ENCODE measurements around the gene CNFN. TPM values are rescaled to one million over a fixed set of nuclear protein-coding genes. Genes with fewer than 3 reads are reported as not detected.

CNFN gene
- polyA plus RNA-seq, 3 donors, result 2.8 to 13.5 (median 11.1) TPM

DNA sequence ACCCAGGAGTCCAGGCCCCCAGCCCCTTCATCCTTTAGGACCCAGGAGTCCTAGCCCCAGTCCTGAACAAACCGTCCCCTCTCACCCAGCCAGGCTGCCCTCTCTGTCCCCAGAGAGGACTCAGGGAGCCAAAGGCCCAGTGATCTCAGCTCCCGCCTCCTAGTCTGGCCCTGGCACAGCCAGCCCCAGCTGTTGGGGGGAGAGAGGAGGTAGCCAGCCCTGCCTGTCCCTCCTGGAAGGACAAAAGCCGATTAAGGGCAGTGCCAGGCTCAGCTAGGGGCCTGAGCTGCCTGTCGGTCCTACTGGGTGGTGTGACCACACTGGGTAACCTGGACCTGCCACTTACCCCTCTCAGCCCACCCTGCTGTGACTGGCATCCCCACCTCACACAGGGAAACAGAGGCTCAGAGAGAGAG lies 22.6 kb upstream of the CNFN start:
- no peak overlapping the region for H3K27ac ChIP-seq (ENCODE audit: low read depth, low read length)
- WGBS, 3 donors, result 65 to 82% (median 65%) methylated on average over 4 of the region's 4 CpGs

DNA sequence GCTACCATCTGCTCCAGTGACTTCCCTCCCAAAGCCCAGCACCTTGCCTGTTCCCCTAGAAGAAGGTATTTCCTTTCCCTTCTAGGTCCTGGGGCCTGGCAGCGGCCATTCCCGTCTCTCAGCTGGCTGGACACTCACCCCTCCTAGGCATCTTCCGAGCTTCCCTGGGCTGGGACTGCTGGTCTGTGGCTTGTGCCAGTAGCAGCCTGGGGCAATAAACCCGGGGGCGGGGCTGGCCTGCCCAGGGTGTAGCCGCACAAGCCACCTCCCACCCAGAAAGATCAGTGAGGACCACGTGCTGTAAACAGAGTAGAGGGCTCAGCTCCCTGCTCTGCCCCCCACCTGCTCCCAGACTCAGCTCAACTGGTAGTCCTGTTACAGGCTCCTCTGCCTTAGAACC lies 22.1 kb upstream of the CNFN start:
- H3K27ac ChIP-seq (ENCODE audit: low read depth, low read length), result no peak overlapping the region
- 58 to 78% (median 70%) methylated on average over 7 of the region's 7 CpGs for WGBS, 3 donors

DNA sequence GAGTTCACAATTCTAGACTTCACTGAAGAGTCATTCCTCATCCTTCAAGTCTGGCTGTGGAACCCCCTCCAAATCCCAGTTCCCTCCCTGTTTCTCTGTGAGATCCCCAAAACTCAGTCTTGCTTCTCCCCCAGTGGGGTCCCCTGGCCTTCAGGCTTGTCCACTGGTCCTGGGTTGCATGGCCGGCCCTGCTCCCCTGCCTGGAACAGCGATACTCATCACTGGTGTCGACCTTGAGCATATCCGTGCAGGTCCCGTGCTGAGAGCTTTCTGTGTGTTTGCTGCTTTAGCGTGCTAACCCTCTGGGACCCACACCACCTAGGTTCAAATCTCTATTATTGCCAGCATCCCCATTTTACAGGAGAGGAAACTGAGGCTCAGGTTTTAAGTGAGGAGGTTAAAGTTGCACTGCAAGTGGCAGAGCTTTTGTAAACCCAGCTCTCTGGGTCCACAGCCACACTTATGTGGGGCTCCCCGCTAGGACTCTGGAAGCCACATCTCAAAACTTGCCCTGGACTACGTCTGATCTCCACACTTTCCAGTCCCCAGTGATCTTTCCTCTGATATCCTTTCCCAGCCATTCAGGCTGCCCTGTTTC lies 21.6 kb upstream of the CNFN start:
- 68 to 84% (median 78%) methylated on average over 8 of the region's 8 CpGs for WGBS, 3 donors
- H3K27ac ChIP-seq (ENCODE audit: low read depth, low read length), result no peak overlapping the region

- H3K27ac ChIP-seq (ENCODE audit: low read depth, low read length), result no peak overlapping the region
- WGBS, 3 donors, result 81 to 88% (median 88%) methylated on average over 30 of the region's 30 CpGs
These were observed 20.3 kb upstream of the CNFN start for GRCh38 chr19:42410371-42410770.

DNA sequence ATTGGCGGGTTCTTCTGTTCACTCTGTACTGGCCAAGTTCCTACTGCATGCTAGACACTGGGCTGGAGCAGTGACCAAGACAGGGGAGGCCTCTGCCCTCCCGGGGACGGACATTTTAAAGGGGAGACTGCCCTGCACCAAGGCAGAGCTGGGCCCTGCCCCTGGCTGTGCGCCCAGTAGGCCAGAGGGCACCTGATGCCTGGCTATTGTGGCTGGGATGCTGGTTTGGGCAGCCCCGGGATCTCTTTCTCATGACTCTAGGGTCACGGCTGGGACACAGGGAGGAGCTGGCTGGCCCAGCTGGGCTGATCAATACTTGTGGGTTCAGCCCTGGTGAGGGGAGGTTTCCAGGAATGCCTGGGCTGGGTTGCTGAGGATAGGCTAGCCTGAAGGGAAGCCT lies 19.4 kb upstream of the CNFN start:
- H3K27ac ChIP-seq (ENCODE audit: low read depth, low read length), result no peak overlapping the region
- WGBS, 3 donors, result 43 to 61% (median 53%) methylated on average over 6 of the region's 6 CpGs

DNA sequence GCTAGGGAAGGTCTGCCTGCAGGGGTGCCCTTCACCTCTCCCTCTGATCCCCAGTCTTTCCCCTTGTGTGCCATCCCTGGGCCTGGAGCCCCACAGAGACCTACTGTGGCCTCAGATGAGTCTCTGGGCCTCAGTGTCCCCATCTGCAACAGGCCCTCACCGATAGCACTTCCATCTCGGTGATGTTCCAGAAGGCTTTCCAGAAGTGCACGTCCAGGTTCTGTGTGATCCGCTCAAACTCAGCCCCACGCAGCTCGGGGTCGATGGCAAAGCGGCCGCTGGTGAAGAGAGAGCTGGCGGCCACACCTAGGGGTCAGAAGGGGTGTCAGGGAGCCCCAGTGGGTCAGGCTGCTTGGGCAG lies 17.7 kb upstream of the CNFN start:
- no peak overlapping the region for H3K27ac ChIP-seq (ENCODE audit: low read depth, low read length)
- 86 to 93% (median 93%) methylated on average over 10 of the region's 10 CpGs for WGBS, 3 donors

- 86 to 95% (median 93%) methylated on average over 30 of the region's 30 CpGs for WGBS, 3 donors
These were observed 17.2 kb upstream of the CNFN start for GRCh38 chr19:42407085-42407815.

GRCh38 chr19:42406111-42406510 lies 16.0 kb upstream of the CNFN start:
- no peak overlapping the region for H3K27ac ChIP-seq (ENCODE audit: low read depth, low read length)
- 87 to 90% (median 88%) methylated on average over 11 of the region's 11 CpGs for WGBS, 3 donors

More at GRCh38 chr19:42407085-42407815, 17.2 kb upstream of the CNFN start:
- H3K27ac ChIP-seq (ENCODE audit: low read depth, low read length), result no peak overlapping the region

GRCh38 chr19:42403586-42403985 lies 13.5 kb upstream of the CNFN start:
- no peak overlapping the region for H3K27ac ChIP-seq (ENCODE audit: low read depth, low read length)
- 84 to 90% (median 90%) methylated on average over 10 of the region's 10 CpGs for WGBS, 3 donors

DNA sequence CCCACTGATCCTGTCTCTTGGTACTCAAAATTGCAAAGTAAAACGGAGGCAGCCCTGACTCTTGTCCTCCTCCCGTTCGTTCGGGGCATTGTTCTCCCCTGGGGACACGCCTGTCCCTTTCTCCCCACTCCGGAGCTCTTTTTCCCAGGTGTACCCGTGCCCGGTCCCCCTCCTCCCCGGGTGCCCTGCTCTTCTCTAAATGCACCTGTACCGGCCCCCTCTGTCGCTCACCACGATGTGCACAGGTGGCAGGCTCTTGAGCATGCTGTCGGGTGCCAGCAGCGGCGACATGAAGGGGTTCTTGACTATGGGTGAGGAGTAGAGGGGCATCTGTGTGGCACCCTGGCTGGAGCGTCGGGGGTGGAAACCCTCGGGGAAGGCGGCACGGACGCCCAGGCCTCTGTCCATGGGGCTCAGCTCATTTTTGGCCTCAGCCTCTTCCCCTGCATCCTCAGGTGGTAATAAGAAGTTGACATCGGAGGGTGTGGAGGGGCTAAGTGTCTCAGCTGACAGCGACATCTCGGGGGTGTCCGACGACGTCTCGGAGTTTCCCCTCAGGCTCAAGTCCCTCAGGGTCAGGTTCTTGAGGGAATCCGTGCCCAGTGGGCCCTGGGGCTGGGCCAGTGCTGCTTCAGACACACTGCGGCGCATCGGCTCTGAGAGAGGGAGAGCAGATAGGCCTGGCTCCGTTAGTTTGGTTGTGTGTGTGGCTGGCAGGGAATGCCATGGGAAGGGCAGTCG lies 12.4 kb upstream of the CNFN start:
- H3K27ac ChIP-seq (ENCODE audit: low read depth, low read length), result no peak overlapping the region
- 63 to 69% (median 64%) methylated on average over 34 of the region's 34 CpGs for WGBS, 3 donors

DNA sequence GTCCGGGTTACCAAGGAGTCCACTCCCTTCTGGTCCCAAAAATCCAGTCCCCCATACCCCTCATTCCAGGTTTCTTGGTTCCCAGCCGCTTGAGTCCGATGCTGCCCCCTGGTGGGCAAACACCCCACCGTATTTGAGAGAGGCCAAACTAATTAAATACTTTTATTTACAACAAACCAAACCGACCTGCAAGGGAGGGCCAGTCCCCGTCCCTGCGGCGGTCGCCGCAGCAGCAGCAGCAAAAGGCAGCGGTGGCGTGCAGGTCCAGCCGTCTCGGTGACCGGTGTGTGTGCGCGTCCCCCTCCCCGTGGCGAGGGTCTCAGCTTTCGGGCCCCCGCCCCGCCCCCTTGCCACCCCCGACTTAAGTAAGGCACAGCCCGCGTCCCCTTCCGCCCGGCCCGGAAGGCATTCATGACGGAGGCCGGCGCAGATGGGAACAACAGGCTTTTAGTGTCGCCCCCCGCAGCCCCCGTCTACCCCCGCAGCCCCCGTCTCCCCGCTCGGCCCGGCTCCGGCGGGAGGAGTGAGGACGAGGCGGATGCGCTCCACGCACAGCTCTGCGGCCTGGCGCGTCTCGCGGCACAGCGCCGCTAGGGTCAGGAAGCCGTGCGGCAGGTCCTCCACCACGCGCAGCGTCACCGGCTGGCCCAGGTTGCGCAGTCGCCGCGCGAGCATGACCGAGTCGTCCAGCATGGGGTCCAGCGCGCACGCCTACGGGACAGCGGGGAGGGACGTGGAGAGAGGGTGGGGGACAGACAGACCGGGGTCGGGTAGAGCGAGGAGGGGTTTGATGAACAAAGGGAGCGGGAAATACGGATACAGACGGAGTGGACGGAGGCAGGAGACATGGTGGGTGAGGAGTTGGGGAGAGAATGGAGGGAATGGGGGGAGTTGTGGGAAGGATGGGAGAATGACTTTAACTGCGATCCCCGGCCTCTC lies 11.5 kb upstream of the CNFN start:
- WGBS, 3 donors, result 0 to 3% (median 2%) methylated on average over 71 to 80 of the region's 80 CpGs
- H3K27ac ChIP-seq (ENCODE audit: low read depth, low read length), result no peak overlapping the region

DNA sequence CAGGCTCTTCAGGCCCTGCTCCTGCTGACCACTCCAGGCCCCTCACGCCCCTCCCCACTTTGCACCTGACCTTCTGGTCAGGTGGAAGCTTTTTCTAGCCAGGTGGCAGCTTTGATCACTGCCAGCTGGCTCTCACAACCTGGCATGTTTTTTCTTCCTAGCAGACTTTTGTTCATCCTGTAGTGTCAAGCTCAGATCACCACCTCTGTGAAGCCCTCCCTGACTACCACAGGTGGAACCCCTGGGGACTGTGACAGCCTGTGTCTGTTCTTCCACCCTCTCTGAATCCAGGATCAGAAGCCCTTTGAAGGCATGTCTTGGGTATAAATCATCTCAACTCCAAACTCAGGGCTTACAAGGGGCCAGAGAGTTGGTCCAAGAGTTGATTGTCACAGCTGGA lies 10.3 kb upstream of the CNFN start:
- whole genome bisulfite sequencing, 3 donors, result 67 to 94% (median 94%) methylated on average over 1 of the region's 1 CpG
- H3K27ac ChIP-seq (ENCODE audit: low read depth, low read length), result no peak overlapping the region

GRCh38 chr19:42397263-42398166 lies 7.4 kb upstream of the CNFN start:
- no peak overlapping the region for H3K27ac ChIP-seq (ENCODE audit: low read depth, low read length)
- 25% methylated on average over 25 of the region's 25 CpGs for WGBS, 3 donors

DNA sequence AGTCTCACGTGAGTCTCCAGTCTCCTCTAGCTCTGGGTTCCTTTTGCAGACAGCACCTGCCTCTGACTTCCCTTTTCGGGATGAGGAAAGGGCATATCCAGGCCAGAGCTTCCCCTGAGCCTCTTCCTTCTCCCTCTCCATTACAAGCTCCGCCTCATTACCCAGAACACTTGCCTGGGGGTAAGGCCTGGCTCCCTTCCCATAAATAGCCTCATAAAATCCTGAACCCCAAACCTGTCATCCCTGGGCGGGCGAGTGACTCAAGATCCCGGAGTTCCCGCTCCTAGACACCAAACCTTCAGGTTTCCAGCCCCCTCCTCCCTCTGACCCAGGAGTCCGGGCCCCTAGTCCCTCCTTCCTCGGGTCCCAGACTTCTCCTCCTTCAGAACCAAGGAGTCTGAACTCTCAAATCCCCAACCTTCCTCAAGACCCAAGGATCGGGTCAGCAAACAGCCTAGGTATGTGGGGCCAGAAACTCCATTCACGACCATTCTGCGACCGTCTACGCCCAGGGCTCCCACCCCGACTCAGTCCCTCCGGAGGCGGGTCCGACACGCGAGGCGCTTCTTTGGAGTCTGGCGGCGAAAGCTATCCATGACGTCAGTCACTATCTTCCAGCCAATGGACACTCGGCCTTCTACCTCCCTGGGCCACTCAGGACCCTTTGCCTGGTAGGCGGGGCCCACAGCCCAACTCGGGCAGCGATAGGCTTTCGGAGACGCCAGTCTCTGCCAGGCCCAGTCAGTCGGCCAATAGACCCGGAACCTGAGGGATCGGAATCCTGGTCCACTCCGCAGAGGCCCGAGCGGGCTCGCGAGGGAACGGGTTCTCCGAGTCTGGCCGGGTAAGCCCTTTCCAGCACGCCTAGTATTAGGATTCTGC lies 6.5 kb upstream of the CNFN start:
- 3 to 7% (median 3%) methylated on average over 42 of the region's 42 CpGs for WGBS, 3 donors
- no peak overlapping the region for H3K27ac ChIP-seq (ENCODE audit: low read depth, low read length)

GRCh38 chr19:42394751-42395150 lies 4.7 kb upstream of the CNFN start:
- no peak overlapping the region for H3K27ac ChIP-seq (ENCODE audit: low read depth, low read length)
- whole genome bisulfite sequencing, 3 donors, result 80 to 88% (median 86%) methylated on average over 8 of the region's 8 CpGs

DNA sequence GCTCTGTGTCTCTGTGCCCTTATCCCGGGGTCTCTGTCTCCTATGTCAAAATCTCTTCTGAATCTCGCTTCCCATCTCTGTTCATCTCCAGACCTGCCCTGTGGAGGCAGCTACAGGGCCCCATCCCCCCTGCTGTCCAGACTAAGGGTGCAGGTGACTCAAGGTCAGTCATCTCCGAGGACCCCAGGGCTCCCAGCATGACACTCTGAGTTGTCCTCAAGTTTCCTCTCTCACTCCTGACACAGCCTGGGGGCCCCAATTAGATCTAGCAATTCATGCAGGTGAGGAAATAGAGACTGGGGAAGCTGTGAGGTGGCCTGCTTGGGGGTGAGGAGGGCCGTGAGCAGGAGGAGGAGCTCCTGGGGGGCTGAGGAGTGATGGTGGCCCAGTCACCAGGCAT lies 2.1 kb upstream of the CNFN start:
- WGBS, 3 donors, result 54 to 77% (median 75%) methylated on average over 4 of the region's 4 CpGs
- no peak overlapping the region for H3K27ac ChIP-seq (ENCODE audit: low read depth, low read length)

Measured in adipose tissue (tissue), 3 donors.